Measurements from ENCODE around the gene ITGA7. TPM values are rescaled to one million over a fixed set of nuclear protein-coding genes. Genes with fewer than 3 reads are reported as not detected.

The ITGA7 gene
- total RNA-seq, 2 experiments from 2014 or later = 4.1 to 4.5 TPM

DNA sequence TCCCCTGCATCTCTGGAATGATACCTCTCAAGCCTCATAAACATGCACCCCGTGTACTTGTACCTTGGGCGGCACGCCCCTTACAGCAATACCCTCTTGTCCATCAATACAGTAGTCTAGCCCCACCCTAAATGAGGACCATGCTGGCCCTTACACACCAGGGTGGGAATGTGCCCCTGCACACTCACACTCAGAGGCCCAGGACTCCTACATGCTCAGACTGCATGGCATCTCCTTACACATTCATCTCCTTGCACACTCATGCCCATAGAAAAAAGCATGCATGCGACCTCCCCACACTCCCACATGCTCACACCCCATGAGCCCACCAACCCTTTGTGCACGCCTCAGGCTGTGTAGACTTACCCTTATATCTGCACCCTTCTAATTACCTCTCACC, 22.0 kb downstream of the ITGA7 start:
- ChIA-PET CTCF (no interaction called here), POLR2A (no interaction called here)
- Mint-ChIP-seq H3K27me3 (peaks cover 16% of the 10 kb centered on the region), H3K9me3 (no peaks in the 10 kb centered on the region), H3K36me3 (no peaks in the 10 kb centered on the region), H3K4me3 (no peak overlapping the region), H3K27ac (no peak overlapping the region), H3K4me1 (ENCODE audit: low read depth) (peaks cover 19% of the 10 kb centered on the region)
- no peak for DNase-seq
- intact Hi-C loops (cut with micrococcal nuclease) = no loop called here

DNA sequence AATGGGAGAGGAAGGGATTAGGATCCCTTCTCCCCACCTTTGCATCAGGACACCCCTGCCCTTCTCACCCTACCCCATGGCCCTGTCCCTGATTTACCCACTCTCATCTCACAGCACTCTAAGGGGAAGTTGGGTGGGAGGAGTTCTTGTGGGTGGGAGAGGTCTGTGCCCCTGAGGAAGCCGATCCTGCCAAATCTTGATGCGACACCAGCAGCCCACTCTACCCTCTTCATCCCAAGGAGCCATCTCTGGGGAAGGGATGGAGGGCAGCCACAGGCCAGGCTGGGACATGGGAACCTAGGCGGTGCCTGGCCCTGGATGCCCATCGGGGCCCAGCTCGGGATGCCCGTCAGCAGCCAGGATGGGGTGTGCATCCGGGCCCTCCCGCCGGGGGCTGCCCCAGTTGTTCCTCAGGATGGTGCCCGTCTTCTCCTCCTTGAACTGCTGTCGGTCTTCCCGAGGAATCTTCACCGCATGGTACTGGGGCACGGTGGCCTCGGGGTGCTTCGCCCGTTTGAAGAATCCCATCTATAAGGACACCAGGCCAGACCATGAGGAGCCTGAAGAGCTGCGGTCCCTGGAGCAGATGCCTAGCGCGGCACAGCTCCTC, 22.8 kb downstream of the ITGA7 start:
- Mint-ChIP-seq H3K27me3 (peaks cover 16% of the 10 kb centered on the region), H3K9me3 (no peaks in the 10 kb centered on the region), H3K4me1 (ENCODE audit: low read depth) (peaks cover 19% of the 10 kb centered on the region), H3K4me3 (no peak overlapping the region), H3K36me3 (no peaks in the 10 kb centered on the region), H3K27ac (no peak overlapping the region)
- no peak for DNase-seq
- intact Hi-C loops (cut with micrococcal nuclease) = no loop called here
- ChIA-PET POLR2A (no interaction called here), CTCF (no interaction called here)

DNA sequence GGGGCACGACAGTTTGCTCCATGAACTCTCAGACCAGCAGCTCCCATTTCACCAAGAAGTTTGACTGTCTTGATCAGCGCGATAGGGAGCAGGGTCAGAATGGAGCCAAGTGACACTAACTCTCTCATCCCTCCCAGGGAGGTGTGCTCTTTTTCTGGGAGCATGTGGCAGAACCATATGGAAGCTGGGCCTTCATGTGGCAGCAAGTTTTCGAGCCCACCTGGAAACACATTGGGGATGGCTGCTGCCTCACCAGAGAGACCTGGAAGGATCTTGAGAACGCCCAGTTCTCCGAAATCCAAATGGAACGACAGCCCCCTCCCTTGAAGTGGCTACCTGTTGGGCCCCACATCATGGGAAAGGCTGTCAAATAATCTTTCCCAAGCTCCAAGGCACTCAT, 24.0 kb downstream of the ITGA7 start:
- DNase-seq = no peak
- Mint-ChIP-seq H3K4me3 (no peak overlapping the region), H3K4me1 (ENCODE audit: low read depth) (peaks cover 19% of the 10 kb centered on the region), H3K36me3 (no peaks in the 10 kb centered on the region), H3K9me3 (no peaks in the 10 kb centered on the region), H3K27ac (no peak overlapping the region), H3K27me3 (peaks cover 18% of the 10 kb centered on the region)
- CTCF ChIA-PET = interaction anchor here (0.7 to 1.5 kb wide), 2 partner anchors 20 to 28 kb away, joined by 3 to 5 read pairs; no protein-coding TSS in a partner anchor
- intact Hi-C loops (cut with micrococcal nuclease) = no loop called here
- POLR2A ChIA-PET = no interaction called here

DNA sequence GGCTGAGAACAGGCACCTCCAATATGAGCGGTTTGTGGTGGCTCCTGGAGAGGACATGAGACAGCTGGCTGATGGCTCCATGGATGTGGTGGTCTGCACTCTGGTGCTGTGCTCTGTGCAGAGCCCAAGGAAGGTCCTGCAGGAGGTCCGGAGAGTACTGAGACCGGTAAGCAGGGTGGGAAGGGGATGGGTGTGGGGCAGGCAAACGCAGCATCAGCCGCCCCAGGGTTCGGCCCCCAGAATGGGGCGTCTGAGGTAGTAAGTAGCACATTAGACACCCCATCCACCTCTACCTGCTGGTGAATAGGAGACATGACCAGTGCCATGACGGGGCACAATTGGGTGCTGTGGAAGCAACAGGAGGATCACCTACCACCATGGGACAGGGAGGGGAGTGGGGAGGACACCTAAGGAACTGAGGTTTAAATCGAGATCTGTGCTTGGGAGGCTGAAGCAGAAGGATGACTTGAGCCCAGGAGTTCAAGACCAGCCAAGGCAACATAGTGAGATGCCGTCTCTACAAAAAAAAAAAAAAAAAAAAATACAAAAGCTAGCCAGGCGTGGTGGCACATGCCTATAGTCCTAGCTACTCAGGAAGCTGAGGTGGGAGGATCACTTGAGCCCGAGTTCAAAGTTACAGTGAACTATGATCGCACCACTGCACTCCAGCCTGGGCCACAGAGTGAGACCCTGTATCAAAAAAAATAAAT, 25.5 kb downstream of the ITGA7 start:
- ChIA-PET POLR2A (no interaction called here), CTCF (interaction anchor here (0.9 to 1.2 kb wide), 2 partner anchors 24 to 56 kb away, joined by 5 to 6 read pairs; no protein-coding TSS in a partner anchor)
- no peak overlapping the region for H3K4me3 Mint-ChIP-seq
- peaks cover 18% of the 10 kb centered on the region for H3K27me3 Mint-ChIP-seq
- H3K36me3 Mint-ChIP-seq = no peaks in the 10 kb centered on the region
- intact Hi-C loops (cut with micrococcal nuclease) = no loop called here
- H3K27ac Mint-ChIP-seq = no peak overlapping the region
- H3K9me3 Mint-ChIP-seq = no peaks in the 10 kb centered on the region
- DNase-seq = no peak
- H3K4me1 Mint-ChIP-seq (ENCODE audit: low read depth) = peaks cover 14% of the 10 kb centered on the region

DNA sequence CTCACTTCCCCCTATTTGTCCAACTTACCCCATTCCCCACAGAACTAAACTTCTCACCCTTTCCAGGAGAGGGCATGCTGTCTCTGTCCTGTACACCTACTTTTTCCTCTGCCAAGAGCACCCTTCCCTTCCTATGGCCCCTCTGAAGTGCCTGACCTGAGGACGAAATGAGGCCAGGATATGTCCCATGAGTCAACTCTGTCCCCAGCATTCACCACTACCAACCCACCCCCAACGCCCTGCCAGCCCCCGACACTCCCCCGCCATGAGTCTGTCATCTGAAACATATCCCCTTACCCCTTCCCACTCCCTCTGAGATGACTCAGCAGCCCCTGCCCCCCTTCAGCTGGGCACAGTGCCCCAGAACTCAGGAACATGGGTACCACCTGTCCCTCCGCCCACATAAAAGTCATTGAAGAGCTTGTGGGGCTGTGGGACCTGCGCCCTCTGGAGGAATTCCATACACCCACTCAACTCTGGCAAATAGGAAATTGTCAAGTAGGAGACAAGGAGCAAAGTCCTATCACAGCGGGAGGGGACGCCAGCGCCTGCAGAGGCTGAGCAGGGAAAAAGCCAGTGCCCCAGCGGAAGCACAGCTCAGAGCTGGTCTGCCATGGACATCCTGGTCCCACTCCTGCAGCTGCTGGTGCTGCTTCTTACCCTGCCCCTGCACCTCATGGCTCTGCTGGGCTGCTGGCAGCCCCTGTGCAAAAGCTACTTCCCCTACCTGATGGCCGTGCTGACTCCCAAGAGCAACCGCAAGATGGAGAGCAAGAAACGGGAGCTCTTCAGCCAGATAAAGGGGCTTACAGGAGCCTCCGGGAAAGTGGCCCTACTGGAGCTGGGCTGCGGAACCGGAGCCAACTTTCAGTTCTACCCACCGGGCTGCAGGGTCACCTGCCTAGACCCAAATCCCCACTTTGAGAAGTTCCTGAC, 26.3 kb downstream of the ITGA7 start:
- CTCF ChIA-PET = interaction anchor here (0.9 to 1.2 kb wide), 2 partner anchors 24 to 57 kb away, joined by 5 to 6 read pairs; no protein-coding TSS in a partner anchor
- intact Hi-C loops (cut with micrococcal nuclease) = loop anchor here (1.0 kb wide), 1 partner anchor 56 kb away; no protein-coding TSS in a partner anchor
- no peak overlapping the region for H3K4me3 Mint-ChIP-seq
- POLR2A ChIA-PET = no interaction called here
- H3K4me1 Mint-ChIP-seq (ENCODE audit: low read depth) = peaks cover 11% of the 10 kb centered on the region
- peaks cover 18% of the 10 kb centered on the region for H3K27me3 Mint-ChIP-seq
- H3K36me3 Mint-ChIP-seq = no peaks in the 10 kb centered on the region
- no peak overlapping the region for H3K27ac Mint-ChIP-seq
- DNase-seq = no peak
- H3K9me3 Mint-ChIP-seq = no peaks in the 10 kb centered on the region

DNA sequence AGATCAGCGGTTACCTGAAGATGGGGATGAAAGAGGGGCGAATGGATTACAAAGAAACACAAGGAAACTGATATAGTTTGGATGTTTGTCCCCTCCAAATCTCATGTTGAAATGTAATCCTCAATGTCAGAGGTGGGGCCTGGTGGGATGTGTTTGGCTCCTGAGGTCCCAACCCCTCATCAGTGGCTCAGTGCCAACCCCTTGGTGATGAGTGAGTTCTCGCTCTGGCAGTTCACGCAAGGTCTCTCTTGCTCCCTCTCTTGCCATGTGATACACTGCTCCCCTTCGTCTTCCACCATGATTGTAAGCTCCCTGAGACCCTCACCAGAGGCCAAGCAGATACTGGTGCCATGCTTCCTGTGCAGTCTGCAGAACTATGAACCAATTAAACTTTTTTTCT, 28.0 kb downstream of the ITGA7 start:
- intact Hi-C loops (cut with micrococcal nuclease) = no loop called here

DNA sequence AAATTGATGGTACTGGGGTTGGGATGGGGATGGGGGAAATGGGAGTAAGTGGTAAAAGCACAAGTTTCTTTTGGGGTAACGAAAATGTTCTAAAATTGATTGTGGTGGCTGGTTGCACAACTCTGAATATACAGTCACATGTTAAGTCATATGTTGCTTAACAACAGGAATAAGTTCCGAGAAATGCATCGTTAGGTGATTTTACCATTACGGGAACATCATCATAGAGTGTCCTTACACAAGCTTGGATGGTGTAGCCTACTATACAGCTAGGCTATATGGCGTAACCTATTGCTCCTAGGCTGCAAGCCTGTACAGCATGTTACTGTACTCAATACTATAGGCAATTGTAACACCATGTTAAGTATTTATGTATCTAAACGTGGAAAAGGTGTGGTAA, 31.0 kb downstream of the ITGA7 start:
- H3K4me3 Mint-ChIP-seq = no peak overlapping the region
- no peaks in the 10 kb centered on the region for H3K9me3 Mint-ChIP-seq
- no peak for DNase-seq
- no peaks in the 10 kb centered on the region for H3K36me3 Mint-ChIP-seq
- intact Hi-C loops (cut with micrococcal nuclease) = no loop called here
- peaks cover 13% of the 10 kb centered on the region for H3K27me3 Mint-ChIP-seq
- H3K27ac Mint-ChIP-seq = no peak overlapping the region
- POLR2A ChIA-PET = no interaction called here
- CTCF ChIA-PET = interaction anchor here (1.2 kb wide), 1 partner anchor 20 kb away, joined by 8 read pairs; no protein-coding TSS in a partner anchor
- H3K4me1 Mint-ChIP-seq (ENCODE audit: low read depth) = peaks cover 11% of the 10 kb centered on the region

More for the DNA sequence above, 28.0 kb downstream of the ITGA7 start:
- Mint-ChIP-seq H3K9me3 (no peaks in the 10 kb centered on the region), H3K27me3 (peaks cover 20% of the 10 kb centered on the region), H3K4me3 (no peak overlapping the region), H3K4me1 (ENCODE audit: low read depth) (peaks cover 11% of the 10 kb centered on the region), H3K27ac (no peak overlapping the region), H3K36me3 (no peaks in the 10 kb centered on the region)
- ChIA-PET CTCF (no interaction called here), POLR2A (no interaction called here)
- DNase-seq = no peak

DNA sequence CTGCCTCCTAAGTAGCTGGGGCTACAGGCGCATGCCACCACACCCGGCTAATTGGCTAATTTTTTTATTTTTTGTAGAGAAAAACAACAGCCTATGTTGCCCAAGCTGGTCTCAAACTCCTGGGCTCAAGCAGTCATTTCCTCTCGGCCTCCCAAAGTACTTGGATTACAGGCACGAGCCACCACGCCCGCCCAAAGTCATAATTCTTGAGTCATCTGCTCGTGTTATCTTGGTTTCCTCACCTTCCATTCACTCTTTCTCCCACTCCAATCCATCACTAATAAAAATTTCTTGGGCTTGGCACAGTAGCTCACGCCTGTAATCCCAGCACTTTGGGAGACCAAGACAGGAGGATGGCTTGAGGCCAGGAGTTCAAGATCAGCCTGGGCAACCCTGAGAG, 32.0 kb downstream of the ITGA7 start:
- CTCF ChIA-PET = interaction anchor here (0.8 kb wide), 1 partner anchor 19 kb away, joined by 3 read pairs; no protein-coding TSS in a partner anchor
- Mint-ChIP-seq H3K27ac (no peak overlapping the region), H3K36me3 (no peaks in the 10 kb centered on the region)

DNA sequence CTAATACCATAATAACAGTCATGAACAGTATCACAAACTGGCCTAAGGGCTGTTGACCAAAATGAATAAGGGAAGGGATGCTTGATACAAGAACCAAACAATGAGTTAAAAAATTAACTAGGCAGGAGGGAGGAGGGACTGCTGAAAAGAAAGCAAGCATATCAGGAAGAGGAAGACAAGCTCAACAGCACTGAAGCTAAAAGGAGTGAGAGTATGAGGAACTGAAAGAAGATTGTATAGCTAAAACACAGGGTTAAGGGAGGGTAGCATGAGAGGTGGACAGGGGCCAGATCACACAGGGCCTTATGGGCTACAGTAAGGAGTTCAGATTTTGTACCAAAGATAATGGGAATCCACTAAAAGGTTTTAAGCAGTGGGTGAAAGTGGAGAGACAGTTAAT, 34.1 kb downstream of the ITGA7 start:
- Mint-ChIP-seq H3K27ac (no peak overlapping the region), H3K36me3 (no peaks in the 10 kb centered on the region), H3K4me1 (ENCODE audit: low read depth) (no peaks in the 10 kb centered on the region), H3K9me3 (no peaks in the 10 kb centered on the region), H3K27me3 (peaks cover 4% of the 10 kb centered on the region), H3K4me3 (no peak overlapping the region)
- POLR2A ChIA-PET = no interaction called here
- DNase-seq = no peak
- intact Hi-C loops (cut with micrococcal nuclease) = no loop called here
- CTCF ChIA-PET = interaction anchor here (0.7 to 1.9 kb wide), 4 partner anchors 15 to 670 kb away, joined by 3 to 7 read pairs (median 4); no protein-coding TSS in a partner anchor

More for the DNA sequence above, 32.0 kb downstream of the ITGA7 start:
- no peak overlapping the region for H3K4me3 Mint-ChIP-seq
- peaks cover under 1% of the 10 kb centered on the region for H3K4me1 Mint-ChIP-seq (ENCODE audit: low read depth)
- no peaks in the 10 kb centered on the region for H3K9me3 Mint-ChIP-seq
- POLR2A ChIA-PET = no interaction called here
- intact Hi-C loops (cut with micrococcal nuclease) = no loop called here
- no peak for DNase-seq
- H3K27me3 Mint-ChIP-seq = peaks cover 4% of the 10 kb centered on the region

DNA sequence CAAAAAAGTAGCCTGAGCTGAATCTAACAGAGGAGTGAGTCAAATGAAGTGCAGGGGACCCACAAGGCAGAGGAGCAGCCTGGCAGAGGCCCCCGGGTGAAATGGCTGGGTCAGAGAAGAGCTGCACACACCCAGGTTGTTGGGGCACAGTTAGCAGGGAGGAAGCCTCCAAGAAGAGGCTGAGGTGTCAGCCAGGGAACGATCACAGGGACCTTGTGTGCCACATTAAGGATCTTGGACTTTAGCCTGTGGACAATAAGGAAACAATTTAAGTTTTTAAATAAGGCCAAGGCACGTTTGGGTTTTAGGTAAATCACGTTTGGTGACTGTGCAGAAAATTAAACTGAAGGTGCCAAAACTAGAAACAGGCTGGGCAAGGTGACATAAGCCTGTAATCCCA, 36.0 kb downstream of the ITGA7 start:
- POLR2A ChIA-PET = no interaction called here
- H3K9me3 Mint-ChIP-seq = no peaks in the 10 kb centered on the region
- no peaks in the 10 kb centered on the region for H3K4me1 Mint-ChIP-seq (ENCODE audit: low read depth)
- intact Hi-C loops (cut with micrococcal nuclease) = no loop called here
- no peak for DNase-seq
- peaks cover 4% of the 10 kb centered on the region for H3K27me3 Mint-ChIP-seq
- no peak overlapping the region for H3K4me3 Mint-ChIP-seq
- H3K36me3 Mint-ChIP-seq = no peaks in the 10 kb centered on the region
- CTCF ChIA-PET = interaction anchor here (1.0 kb wide), 1 partner anchor 16 kb away, joined by 3 read pairs; no protein-coding TSS in a partner anchor
- no peak overlapping the region for H3K27ac Mint-ChIP-seq

DNA sequence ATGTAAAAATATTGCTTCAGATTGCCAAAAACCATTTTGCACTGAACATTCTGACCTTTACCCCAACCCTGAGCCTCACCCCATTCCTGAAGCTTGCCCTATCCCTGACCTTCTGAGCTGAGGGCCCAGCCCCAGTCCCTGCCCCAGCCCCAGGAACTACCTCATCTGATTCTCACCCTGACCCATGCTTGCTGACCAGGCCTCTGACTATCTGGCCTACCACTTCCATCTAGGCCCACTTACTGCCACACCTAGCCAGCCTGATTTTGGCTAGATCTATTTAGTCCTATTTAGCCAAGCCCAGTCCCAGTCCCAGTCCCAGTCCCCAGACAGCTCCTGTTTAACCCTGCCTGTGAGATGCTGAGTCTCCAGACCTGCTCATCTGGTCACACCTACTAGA, 37.4 kb downstream of the ITGA7 start:
- no peak for DNase-seq
- CTCF ChIA-PET = no interaction called here
- H3K4me3 Mint-ChIP-seq = no peak overlapping the region
- H3K27me3 Mint-ChIP-seq = peaks cover 2% of the 10 kb centered on the region
- POLR2A ChIA-PET = no interaction called here
- no peak overlapping the region for H3K27ac Mint-ChIP-seq
- no peaks in the 10 kb centered on the region for H3K9me3 Mint-ChIP-seq
- no peaks in the 10 kb centered on the region for H3K36me3 Mint-ChIP-seq
- no peaks in the 10 kb centered on the region for H3K4me1 Mint-ChIP-seq (ENCODE audit: low read depth)
- intact Hi-C loops (cut with micrococcal nuclease) = no loop called here

DNA sequence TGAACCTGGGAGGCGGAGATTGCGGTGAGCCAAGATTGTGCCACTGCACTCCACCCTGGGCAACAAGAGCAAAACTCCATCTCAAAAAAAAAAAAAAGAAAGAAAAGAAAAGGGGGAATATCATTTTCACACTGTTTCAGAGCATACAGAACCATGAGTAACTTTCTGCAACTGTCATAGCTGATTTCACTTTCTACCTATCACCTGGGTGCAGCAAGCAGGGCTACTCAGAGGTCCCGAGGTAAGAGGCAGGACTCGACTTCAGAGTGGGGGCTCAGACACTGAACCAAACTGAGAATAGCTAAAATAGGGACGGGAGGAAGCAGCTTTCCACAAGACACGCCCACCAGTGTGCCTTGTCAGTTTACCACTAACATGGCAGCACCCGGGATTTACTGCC, 41.2 kb downstream of the ITGA7 start:
- Mint-ChIP-seq H3K27me3 (peaks cover 2% of the 10 kb centered on the region), H3K4me3 (no peak overlapping the region), H3K4me1 (ENCODE audit: low read depth) (no peaks in the 10 kb centered on the region), H3K36me3 (no peaks in the 10 kb centered on the region), H3K27ac (no peak overlapping the region), H3K9me3 (no peaks in the 10 kb centered on the region)
- intact Hi-C loops (cut with micrococcal nuclease) = no loop called here
- ChIA-PET CTCF (interaction anchor here (0.9 kb wide), 1 partner anchor 10 kb away, joined by 3 read pairs; no protein-coding TSS in a partner anchor), POLR2A (no interaction called here)
- DNase-seq = no peak
